GM19239 (cell line): ENCODE measurements around the gene SERAC1.

ENCODE experiments used
- DNase-seq: peaks from one replicate; pipeline ENCODE4 v3.0.0; 2011; ENCODE audit warnings: low spot score; ENCODE audit not compliant: insufficient read length
- FAIRE-seq: peaks from 2 replicates; lab custom pipeline; 2011; peaks lifted over from hg19 to GRCh38; lab: Jason Lieb, UNC

Gene SERAC1

GRCh38 chr6:158083455-158084325, 84.4 kb downstream of the SERAC1 start:
- no peak for DNase-seq
- no peak for FAIRE-seq

GRCh38 chr6:158081657-158081935, 86.5 kb downstream of the SERAC1 start:
- DNase-seq (no peak), FAIRE-seq (no peak)

GRCh38 chr6:158080849-158081656, 87.0 kb downstream of the SERAC1 start:
- no peak for DNase-seq
- FAIRE-seq = no peak

GRCh38 chr6:158078320-158078719, 89.7 kb downstream of the SERAC1 start:
- no peak for DNase-seq

GRCh38 chr6:158077676-158078075, 90.4 kb downstream of the SERAC1 start:
- FAIRE-seq (no peak), DNase-seq (no peak)

More at GRCh38 chr6:158078320-158078719, 89.7 kb downstream of the SERAC1 start:
- FAIRE-seq = no peak

GRCh38 chr6:158076548-158076947, 91.5 kb downstream of the SERAC1 start:
- FAIRE-seq = no peak
- no peak for DNase-seq

GRCh38 chr6:158073776-158074175, 94.3 kb downstream of the SERAC1 start:
- DNase-seq = no peak
- no peak for FAIRE-seq

- FAIRE-seq (peak; percentile 94), DNase-seq (peak; percentile 87)
Measured at GRCh38 chr6:158072083-158072721, 95.9 kb downstream of the SERAC1 start.

- no peak for DNase-seq
- no peak for FAIRE-seq
Measured at GRCh38 chr6:158071121-158072082, 96.7 kb downstream of the SERAC1 start.

GRCh38 chr6:158070513-158070912, 97.5 kb downstream of the SERAC1 start:
- FAIRE-seq (no peak), DNase-seq (no peak)

- no peak for FAIRE-seq
- no peak for DNase-seq
Measured at GRCh38 chr6:158069800-158070195, 98.3 kb downstream of the SERAC1 start.

GRCh38 chr6:158068893-158069799, 98.9 kb downstream of the SERAC1 start:
- FAIRE-seq = no peak
- no peak for DNase-seq

GRCh38 chr6:158068156-158068892, 99.7 kb downstream of the SERAC1 start:
- DNase-seq (no peak), FAIRE-seq (no peak)

GRCh38 chr6:158067436-158068015, 100.5 kb downstream of the SERAC1 start:
- no peak for FAIRE-seq
- no peak for DNase-seq

GRCh38 chr6:158066136-158066781, 101.8 kb downstream of the SERAC1 start:
- DNase-seq (no peak), FAIRE-seq (no peak)

GRCh38 chr6:158064725-158065251, 103.3 kb downstream of the SERAC1 start:
- DNase-seq = no peak
- FAIRE-seq = no peak

GRCh38 chr6:158063736-158064135, 104.3 kb downstream of the SERAC1 start:
- DNase-seq (no peak), FAIRE-seq (no peak)
